HuH-7 (cell line): ENCODE measurements around the gene GIMAP1.
A peak's percentile ranks its signal among the peaks of the same experiment; 100 is the strongest.

Experiments used
- DNase-seq: peaks from one replicate; pipeline ENCODE4 v3.0.0; 2011; ENCODE audit warnings: low spot score

Gene GIMAP1

DNA sequence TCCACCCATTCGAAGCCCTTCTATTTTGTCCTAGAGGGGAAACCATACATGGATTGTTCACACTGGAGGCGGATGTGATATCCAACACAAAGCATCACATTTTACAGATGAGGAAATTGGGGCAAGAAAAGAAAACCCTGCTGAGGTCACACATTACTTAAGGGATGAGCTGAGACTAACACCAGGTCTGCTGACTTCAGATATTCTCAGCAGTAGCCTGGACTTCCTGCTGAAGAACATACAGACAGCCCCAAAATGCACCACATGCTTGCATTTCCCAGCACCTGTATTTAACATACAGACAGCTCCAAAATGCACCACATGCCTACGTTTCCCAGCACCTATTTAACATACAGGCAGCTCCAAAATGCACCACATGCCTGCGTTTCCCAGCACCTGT is 32.0 kb downstream of the GIMAP1 start:
- no peak for DNase-seq

DNA sequence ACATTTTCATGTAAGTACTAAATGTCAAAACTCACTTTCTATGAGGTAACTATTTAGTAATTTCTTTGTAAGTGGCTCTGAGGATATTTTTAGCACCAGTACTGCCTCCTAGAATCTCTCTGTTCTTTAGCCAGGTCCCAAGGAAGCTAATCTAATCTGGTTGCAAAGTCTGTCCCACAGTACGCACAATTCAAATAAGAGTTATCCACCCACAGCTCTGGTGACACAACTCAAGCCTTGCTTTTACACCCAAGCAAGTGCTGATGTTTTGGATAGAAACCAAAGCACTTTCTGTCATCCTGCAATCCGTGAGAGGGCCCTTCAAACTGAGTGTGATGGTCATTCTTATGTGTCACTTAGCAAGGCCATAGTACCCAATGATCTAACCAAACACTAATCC is 35.3 kb downstream of the GIMAP1 start:
- DNase-seq: no peak

DNA sequence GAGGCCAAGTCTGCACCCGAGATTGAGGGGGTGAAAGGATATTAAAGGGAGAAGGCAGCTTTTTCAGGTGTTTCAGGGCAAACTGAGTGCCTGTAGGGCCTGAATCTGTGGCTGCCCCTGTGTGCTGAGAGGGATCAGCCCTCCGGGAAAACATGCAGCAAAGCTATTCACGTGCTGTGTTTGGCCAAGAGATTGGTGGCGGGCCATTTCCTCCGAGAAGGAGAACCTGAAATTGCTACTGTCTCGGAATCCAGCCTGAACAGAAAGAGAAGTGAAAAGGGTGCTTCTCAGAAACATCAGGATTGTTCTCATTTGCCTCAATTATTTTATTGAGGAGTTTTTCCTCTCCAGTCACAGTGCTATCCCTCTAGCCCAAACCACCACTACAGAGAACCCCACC is 36.8 kb downstream of the GIMAP1 start:
- no peak for DNase-seq

DNA sequence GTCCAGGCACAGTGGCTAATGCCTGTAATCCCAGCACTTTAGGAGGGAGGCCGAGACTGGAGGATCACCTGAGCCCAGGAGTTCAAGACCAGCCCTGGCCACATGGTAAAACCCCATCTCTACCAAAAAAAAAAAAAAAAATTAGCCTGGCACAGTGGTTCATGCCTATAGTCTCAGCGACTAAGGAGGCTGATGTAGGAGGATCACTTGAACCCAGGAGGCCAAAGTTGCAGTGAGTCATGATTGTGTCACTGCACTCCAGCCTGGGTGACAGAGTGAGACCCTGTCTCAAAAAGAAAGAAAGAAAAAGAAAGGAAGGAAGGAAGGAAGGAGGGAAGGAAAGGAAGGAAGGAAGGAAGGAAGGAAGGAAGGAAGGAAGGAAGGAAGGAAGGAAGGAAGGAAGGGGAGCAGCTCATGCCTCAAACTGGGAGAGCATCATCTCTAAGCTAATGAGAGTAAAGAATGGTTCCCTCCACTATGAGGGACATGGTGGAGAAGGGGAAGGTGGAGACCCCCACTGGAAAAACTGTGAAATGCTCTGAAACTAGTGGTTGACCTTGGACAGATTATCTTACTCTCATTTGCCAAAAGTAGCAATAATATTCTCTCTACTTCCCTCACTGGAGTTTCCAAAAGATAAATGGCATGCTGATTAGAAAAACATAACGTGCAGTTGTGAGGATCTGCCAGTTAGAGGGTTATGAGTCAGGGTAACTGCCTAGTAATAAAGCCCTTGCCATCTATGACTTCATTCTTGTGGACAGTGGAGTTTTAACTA is 37.6 kb downstream of the GIMAP1 start:
- peak; percentile 37 for DNase-seq

DNA sequence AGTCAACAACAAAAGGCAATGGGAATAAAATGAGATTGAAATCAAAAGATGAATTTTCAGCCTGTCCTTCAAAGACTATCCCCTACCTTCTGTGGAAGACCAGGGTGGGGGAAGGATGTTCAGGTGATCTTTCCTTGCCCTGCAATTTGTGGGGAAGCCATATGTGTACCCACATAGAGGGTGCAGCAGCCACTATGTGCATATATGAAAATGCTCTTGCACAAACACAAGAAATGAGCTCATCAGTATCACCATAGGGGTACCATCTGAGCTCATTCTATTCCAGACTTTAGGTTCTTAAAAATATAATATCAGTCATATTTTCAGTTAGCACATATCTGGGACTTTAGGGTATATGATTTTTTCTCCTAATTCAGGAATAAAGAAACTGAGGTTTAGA is 38.5 kb downstream of the GIMAP1 start:
- DNase-seq: no peak

DNA sequence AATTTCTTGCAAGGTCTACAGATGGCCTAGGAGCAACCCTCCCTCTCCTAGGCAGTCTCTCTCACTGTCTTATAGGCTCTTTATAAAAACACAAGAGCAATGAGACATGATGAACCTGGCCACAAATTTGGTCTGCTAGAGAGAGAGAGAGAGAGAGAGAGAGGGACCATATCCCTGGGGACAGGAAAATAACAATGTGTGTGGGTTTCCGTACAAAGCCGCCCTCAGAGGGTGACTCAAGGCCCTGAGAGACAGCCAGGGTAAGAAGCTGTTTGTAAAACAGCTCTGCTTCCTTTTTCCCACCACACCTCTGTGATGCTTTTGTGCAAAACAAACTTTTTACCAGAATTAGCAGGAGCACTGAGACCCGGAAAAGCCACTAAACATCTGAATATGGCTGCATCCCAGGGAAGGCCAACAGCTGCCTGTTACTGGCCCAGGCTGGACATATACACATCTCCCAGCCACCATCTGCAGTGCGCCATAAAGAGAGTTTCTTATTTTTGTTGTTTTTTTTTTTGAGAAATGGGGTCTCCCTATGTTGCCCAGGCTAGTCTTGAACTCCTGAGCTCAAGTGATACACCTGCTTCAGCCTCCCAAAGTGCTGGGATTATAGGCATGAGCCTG is 39.2 kb downstream of the GIMAP1 start:
- no peak for DNase-seq

DNA sequence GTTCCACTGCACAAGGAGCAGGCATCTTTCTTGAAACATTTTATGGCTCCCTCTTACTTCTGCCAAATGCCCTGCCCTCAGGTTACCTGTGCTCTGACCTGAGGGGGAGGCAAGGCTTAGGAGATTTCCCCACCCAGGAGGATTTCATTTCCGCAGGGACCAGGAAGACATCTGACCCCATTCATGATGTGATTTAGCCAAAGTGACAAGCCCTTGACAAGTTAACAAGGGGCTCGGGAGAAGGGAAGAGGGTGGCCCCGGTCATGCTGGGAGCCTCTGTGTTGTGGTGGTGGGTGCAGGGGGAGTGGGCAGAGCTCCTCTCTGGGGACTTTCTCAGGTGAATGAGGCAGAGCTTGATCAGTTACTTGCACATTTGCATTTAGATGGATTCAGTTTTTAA is 39.8 kb downstream of the GIMAP1 start:
- DNase-seq: no peak

DNA sequence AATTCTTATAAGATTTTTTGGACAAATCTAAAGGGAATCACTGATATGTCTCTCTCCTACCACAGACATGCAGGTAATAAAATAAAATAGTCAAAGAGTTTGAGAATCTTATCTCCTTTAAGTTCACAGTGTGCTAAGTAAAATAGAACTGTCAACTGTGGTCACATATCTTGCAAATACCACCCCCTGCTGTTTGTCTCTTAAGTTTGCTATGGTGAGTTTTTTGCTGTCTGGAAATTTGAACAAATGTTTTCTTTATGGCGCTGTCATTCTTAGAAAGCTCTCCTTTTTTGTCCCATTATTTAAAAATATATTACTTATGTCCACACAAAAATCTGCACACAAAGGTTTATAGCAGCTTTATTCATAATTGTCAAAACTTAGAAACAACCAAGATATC is 40.4 kb downstream of the GIMAP1 start:
- DNase-seq: no peak

DNA sequence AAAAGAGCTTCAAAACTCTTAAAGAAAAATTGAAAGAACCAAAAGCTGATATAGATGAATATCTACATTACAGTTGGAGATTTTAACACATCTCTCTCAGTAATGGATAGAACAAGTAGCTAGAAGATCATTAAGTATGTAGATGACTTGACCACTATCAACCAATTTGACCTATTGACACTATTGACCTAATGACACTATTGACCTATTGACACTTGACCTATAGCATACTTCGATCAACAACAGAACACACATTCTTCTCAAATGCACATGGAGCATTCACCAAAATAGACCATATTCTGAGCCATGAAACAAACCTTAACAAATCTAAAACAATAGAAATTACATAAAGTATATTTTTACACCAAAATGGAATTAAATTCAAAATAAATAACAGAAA is 43.1 kb downstream of the GIMAP1 start:
- DNase-seq: no peak

DNA sequence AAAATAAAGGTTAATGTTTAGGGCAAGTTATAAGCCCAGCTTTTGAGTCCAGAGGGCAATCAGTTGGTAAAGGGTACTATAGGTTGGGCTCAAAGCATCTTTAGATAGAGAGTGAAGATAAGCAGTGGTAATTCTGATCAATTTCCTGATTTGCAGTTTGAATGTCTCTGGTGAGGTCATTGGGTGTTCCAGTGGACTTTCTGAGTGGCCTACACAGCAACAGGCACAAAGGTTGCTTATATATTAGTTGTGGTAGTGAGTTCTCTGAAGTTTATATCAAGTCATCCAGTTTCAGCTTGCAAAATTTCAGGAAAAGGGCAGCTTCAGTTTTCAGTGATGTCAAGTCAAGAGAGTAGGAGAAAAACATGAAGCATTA is 49.9 kb downstream of the GIMAP1 start:
- DNase-seq: no peak

DNA sequence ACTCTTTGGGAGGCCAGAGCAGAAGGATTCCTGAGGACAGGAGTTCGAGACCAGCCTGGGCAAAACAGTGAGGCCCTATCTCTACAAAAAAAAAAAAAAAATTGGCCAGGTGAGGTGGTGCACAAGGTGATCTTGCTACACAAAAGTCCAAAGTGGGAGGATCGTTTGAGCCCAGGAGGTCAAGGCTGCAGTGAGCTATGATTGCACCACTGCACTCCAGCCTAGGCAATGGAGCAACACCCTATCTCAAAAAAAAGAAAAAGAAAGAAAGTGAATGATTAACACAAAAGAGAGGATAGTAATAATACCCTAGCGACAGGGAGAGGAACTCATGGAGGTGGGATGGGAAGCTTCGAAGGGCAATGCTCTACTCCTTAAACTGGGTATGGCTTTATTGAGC is 53.4 kb downstream of the GIMAP1 start:
- no peak for DNase-seq
